Midbrain (tissue), 1 donor: ENCODE results near the gene PCSK2.

Experiments
- DNase-seq: peaks from one replicate; lab custom pipeline; 2025; lab: John Stamatoyannopoulos, UW

PCSK2 gene

DNA sequence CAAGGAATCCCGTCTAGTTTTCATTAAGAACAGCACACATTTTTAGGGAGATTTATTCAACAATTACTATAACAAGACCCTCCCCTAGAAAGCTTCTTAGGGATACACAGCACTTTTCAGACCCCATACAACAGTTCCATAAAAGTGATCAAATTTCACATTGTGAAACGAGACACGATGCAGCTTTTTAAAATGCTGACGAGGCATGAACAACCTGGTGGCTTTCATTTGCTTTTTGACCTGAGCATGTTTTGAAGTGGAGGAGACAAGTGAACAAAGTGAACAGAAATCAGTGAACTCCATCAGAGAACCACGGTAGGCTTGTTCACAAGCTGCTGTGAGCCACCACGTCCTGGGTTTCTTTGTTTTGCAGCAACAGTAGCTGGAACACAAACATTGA is 112.2 kb downstream of the PCSK2 start:
- no peak for DNase-seq

DNA sequence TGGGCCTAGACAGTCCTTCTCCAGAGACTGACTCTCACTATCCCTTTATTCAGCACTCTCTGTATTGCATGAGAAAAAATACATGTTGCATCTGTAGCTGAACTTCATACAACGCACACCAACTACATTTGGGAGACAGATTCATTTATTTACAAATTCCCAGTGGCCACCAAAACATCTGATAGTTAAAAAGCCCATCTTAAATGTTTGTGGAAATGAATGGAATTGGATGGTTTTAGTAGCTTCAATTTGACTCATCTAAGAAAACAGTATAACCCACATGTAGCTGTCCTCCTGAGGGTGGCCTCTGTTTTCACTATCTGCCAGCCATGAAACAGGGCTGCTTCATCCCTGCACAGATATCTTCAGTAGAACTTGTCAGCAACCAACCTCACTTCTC is 116.3 kb downstream of the PCSK2 start:
- no peak for DNase-seq

DNA sequence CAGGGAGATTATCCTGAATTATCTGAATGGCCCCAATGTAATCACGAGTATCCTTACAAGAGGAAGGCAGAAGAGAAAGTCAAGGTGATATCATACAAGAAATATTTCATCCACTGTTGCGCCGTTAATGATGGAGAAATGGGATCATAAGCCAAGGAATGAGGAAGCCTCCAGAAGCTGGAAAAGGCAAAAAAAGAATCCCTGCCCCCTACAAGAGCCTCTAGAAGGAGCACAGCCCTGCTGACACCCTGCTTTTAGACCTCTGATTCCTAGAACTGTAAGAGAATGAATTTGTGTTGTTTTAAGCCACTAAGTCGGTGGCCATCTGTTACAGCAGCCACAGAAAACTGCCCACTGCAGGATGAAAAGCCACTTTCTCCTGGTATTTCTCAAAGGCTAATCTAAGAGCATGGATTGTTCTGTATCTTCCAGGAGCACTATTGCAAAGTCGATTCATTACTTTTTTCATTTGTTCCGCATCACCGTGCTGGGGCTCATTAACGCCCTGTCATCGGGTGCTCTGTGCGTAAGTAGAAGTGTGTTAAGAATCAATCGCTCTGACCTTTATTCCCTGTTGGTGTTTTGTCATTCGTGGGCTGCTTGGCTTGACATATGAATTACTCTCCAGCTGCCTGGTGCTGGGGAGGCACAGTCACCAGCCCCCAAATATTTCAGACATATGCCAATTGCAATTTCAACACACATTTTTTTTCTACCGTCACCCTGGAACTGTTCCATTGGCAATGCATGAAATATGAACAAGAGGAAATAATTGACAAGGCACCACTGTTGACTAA is 117.0 kb downstream of the PCSK2 start:
- no peak for DNase-seq

DNA sequence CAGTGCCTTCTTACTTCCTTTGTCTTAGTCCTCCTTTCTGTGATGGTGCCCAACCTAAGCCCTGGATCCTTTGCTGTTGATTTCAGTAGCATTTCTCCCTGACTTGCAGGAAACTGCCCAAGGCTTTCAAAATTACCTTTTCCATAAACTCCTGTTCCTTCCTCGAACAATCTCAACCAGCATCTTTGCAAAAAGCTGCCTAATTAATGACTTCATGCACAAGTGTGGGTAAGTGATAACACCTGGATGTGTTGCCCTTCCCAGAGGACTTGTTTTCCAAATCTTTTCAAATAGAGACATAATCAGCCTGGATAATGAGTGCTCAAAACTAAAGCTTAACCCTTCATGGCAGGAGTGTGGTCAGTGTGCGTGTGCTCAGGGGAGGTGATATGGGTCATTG is 118.0 kb downstream of the PCSK2 start:
- no peak for DNase-seq

DNA sequence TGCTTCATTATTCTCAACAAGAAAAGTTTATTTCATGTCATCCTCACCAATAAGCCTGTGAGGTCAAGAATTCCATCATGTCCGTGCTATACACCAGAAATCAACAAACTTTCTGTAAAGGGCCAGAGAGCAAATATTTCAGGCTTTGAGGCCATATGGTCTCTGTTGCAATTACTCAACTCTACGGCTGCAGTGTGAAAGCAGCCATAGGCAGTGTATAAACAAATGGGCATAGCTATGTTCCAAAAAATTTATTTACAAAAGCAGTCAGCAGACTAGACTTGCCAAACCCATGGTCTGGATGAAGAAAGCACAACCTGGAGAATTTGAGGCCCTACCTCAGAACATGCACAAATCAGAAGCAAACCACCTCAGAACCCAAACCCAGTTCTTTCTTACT is 118.5 kb downstream of the PCSK2 start:
- DNase-seq, result no peak

DNA sequence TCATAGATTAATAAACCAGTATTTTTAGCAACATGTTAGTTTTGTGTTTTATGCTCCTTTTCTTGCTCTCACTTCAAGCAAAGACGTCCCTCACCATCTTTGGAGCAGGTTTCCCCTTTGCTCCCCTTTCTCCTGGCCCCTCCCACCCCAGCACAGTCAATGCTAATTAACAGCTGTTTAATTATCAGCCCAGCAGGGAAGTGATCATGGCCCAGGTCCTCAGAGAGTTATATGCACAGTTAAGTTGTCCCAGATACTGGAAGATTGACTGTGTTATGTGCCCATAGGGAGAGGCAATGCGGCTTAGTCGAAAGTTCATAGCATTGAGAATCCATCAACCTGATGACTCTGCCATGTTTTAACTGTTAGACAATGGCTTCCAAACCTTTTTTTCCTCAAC is 123.5 kb downstream of the PCSK2 start:
- DNase-seq, result no peak

DNA sequence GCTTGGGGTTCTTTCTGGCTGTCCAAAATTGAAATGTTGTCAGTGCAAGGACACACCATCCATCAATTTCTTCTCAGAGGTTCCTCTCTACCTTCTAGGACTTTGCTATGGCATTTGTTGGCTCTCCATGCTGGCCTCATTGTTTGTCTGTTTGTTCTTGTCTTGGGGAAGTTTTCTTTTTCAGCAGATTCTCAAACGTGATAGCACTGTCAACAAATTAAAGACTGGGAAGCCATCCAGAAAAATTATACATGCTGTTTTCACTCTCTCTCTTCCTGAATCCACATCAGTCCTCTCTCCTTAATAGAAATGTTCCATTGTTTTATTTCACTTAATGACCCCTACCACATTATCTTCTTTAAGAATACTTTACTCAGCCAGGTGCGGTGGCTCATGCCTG is 130.4 kb downstream of the PCSK2 start:
- DNase-seq, result no peak

DNA sequence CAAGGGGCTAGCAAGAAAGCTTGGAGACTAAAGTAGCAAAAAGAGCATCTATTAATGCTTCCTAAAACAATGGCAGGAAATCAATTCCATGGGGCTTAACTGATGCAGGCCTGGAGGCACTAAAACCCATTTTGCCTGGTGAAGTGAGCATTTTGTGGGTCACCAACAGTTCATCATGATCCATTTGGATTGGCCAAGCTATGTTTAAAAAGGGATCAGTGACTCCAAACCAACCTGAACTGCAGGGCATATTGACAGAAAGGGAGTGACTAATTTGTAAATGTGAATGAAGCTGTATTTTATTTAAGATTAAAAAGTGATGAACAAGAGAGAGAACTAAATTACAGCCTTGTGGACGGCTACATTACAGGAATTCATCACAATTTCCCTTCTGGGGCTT is 132.0 kb downstream of the PCSK2 start:
- no peak for DNase-seq

DNA sequence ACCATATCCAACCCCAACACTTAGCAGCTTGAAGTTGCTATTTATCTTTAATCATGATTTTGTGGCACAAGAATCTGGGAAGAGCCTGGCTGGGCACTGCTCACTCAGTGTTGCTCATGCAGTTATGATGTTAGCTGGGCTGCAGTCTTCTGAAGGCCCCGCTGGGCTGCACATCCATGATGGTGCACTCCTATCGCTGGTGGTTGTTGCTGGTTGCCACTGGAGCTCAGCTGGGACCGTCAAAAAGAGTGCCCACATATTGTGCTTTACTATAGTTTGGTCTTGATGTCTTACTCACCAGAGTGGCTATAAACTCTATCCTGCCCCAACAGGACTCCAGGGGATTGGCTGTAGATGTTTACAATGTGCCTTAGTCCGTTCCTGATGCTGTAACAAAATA is 137.8 kb downstream of the PCSK2 start:
- no peak for DNase-seq

DNA sequence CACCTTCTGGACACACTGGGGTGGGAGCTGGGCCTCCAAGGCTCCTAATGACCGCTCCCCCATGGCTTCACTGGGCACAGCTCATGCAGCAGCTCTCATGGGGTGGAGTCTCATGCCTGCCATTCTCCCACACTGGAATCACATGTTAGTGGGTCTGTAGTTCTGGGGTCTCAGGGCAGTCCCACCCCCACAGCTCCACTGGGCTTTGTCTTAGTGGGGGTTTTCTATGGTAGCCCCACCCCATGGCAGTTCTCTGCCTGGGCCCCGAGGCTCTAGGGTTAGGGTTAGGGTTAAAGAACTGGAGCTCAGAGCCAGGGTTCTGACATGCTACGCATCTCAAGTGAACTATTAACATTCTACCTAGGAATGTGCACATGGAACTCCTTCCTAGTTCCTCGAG is 139.0 kb downstream of the PCSK2 start:
- no peak for DNase-seq

DNA sequence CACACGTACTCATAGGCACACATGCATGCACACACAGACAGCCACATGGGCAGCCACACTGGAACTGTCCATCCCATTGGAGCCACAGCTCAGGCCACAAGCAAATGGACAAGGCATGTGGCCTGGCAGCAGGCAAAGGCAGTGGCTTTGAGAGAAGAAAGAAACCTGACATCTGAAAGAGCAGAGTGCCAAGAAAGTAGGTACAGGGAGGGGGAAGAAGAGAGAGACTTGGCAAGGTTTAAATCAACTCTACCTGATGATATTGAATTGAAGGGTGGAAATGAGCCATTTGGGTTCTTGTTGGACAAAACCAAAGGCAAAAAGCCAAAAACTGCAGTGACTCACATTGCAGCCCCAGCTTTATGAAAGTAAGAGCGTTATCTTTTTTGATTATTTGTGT is 142.7 kb downstream of the PCSK2 start:
- DNase-seq, result no peak

DNA sequence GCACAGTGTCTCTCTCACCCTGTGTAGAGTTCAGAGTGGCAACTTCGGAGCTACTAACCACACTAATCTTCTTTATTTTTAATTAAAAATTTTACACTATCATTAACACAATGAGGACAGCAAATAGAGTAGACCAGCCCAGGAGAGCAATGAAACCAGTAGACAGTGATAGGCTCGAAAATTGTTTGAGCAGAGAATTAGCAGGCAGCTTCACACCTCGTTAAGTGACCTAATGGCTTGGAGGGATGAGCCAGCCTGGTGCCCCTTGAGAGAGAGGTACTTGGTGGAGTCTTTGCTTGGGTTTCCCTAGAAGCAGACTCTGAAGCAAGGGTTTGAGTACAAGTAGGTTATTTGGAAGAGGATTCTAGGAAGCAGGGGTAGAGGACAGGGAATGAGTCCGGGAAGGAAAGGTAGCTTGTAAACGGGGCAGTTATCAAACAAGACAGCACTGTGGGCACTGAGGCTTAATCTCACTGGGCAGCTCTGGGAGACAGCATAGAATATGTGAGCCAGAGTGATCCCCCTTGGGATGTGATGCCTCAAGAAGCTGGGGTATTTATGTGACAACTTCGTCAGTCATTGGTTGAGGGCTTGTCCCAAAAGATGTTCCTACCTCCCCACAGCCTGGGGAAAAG is 146.1 kb downstream of the PCSK2 start:
- no peak for DNase-seq

DNA sequence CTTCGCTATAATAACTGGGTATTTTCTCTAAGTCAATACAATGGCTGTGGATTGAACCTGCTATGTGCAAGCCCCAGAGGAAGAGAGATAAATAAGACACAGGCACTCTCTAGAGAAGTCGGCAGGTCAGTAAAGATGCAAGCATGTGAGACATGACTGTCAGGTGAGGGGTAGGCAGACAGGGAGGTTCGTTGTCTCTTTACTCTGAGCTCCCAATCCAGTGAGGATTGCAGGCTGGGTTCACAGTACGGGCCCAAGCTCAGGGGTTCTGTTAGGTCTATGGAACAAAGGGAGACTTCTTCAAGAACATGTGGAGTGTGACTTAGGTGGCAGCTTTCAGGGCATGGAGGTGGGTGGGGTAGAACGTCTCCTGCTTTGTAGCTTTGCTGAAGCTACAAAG is 147.2 kb downstream of the PCSK2 start:
- no peak for DNase-seq

DNA sequence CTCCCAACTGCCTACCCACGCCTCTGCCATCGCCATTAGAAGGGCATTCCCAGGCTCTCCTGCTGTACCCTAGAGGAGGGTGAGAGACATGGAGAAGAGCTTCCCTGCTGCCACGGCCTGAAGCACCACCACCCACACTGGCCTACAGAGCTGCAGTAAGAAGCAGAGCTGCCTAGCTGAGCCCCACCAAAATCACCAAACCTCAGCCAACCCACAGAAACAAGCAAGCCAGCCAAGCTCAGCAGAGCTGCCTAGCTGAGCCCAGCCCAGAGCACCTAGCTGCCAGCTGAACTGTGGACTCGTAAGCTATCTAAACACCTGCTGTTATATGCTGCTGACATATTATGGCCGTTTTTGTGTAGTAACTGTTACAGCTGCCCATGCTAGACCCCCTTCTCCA is 149.2 kb downstream of the PCSK2 start:
- no peak for DNase-seq

DNA sequence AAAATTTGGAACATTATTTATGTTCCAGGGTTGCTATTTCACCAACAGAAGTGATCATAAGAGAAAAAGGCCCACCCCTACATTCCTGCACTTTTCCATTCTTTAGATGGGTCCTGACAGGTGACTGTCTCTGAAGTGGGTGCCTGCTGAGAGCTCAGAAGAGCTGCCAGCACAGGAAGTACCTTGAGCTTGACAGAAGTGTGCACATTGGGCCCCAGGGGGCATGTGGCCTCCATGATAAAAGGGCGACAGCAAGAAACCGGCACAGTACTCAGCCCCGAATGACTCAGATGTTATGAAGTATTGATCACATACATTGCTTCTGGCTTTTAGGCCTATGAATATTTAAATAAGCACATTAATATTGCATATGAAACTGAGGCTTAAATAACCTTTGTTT is 150.4 kb downstream of the PCSK2 start:
- no peak for DNase-seq

DNA sequence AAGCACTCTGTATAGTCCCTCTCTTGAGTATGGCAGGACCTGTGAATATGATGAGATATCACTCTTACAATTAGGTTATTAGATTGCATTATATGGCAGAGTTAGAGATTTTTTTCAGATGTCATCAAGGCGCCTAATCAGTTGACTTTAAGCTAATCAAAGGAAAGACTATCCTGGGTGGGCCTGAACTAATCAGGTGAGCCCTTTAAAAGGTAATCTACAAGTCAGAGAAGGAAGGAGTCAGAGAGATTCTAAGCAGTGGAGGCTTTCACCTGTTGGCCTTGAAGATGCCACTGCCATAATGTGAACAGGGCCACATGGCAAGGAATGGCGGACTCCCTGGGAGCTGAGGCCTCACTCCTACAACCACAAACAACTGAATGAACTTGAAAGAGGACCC is 152.8 kb downstream of the PCSK2 start:
- DNase-seq, result no peak

DNA sequence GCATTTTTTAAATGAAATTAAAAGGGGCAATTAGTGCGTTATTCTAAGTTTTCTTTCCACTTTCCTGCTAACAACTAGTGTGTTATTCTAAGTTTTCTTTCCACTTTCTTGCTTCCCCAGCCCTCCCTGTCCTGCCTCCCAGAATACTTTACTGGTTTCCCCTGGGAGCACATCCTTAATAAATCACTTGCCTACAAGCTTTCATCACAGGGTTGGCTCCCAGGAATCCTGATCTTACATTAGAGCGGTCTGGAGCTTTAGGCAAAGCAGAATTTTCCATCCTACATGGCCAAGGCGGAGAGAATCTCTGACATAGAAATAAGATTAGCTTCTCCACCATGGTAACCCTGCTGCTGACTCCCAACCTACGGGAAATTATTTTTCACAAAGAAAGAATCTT is 154.0 kb downstream of the PCSK2 start:
- DNase-seq, result no peak

DNA sequence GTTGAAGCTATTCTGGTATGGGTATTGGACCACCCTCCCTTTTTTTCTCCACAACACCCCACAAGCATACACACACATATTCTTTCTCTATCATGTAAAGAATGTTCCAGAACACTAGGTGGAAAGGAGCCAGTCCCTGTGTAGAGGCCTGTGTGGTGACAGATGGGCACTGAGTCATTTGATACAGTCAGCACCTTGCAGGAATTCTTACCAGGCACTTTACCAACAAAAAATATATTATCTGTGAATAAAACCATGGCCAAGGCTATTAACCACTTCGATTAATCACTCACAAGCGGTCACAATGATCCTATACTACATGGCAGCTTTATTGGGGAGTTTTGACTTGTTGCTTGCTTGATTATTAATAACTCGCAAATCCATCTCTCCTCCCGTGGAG is 154.9 kb downstream of the PCSK2 start:
- DNase-seq, result no peak

DNA sequence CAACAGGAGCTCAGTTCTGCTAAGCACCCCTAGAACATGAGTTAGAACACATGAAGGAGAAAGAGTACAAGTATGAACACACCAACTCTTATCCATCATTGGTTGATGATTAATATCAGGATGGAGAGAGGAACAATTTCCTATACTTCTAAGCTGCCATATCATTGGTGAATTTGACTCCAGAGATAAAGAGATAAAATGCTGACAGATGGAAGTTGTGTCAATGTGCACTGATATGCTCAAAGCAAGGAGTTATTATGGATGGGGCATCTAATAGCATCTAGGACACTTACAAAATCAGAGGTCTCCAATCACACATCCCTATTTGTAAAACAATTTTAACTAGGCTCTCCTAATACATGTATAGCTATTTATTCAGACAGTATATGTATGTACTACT is 159.0 kb downstream of the PCSK2 start:
- no peak for DNase-seq

DNA sequence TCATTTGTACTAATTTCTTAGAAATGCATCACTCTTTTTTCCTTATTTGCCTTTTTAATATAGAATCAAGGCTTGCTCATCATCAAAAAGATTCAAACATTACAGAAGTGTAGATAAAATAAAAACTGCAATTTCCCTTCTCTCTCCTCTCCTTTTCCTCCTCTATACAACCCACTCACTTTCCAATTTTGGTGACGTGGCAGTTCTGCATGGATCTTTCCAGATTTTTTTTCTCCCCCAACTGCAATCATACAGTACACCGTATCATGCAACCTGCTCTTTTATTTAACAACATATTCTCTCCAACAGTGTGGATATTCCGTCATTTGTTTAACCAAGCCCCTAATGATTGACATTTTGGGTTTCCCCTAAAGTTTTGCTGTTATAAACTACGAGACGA is 163.8 kb downstream of the PCSK2 start:
- DNase-seq, result no peak

DNA sequence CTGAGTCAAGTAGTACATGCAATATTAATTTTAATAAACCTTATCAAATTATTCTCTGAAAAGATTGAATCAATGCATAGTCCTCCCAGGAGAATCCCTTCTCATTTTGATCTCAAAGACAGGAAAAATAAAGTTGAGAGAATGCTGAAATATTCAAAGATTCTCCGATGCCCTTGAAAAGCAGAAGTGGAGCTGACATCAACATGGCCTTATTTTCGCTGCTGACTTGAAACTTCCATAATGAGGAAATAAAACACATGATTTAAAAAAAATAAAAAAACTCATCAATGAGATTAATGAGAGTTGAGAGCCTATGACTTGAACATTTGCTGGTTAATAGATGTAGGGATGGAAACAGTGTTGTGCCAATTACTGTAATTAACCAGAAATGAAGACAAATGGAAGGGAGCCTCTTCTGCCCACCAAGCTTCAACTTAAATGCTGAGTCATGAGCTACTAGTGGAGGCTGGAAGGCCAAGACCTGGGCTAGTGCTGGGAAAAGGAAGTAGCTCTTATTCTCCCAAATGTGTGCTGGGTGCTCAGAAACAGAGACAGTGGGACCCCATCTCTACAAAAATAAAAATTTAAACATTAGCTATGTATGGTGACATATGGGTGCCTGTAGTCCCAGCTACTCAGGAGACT is 164.4 kb downstream of the PCSK2 start:
- no peak for DNase-seq

DNA sequence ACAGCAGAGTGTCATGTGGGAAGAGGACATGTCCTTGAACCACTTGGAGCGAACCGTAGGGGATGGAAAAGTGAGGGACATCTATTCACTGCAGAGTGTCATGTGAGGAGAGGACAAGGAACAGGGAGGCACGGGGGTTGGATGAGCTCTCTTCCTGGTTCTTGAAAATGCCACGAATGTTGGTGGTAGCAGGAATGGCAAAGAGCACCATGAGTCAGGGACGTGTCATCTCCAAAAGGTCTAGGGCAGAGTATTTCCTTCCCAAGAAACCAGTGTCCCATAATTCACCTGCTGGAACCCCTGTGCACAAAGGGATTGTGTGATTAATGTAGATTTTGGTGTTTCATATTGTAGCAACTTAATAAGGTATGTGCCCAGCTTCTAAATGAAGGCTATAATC is 167.6 kb downstream of the PCSK2 start:
- no peak for DNase-seq

DNA sequence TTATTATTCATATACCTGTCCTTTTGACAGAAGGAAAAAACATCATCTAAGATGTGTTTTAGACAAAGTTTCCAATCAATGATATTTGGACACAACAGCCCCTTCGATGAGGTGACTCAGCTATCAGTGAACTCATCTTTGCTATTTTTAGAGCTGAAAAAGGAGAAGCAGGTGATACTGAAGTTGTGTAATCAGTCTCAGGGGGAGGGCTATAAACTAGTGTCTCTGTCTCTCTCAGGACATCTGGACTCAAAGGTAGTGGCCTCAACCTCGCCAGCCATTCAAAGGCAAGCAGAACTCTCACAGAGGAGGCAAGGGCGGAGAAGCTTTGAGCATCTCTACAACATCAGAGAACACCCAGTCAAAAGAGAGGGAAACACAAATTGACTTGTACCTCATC is 168.9 kb downstream of the PCSK2 start:
- DNase-seq, result no peak
